ENCODE results near the gene TRMT61A. TPM values are rescaled to one million over a fixed set of nuclear protein-coding genes. Genes with fewer than 3 reads are reported as not detected.
A peak's percentile ranks its signal among the peaks of the same experiment; 100 is the strongest.

Gene TRMT61A
- total RNA-seq, 2 donors from 2014 or later: 10.0 to 17.8 TPM

DNA sequence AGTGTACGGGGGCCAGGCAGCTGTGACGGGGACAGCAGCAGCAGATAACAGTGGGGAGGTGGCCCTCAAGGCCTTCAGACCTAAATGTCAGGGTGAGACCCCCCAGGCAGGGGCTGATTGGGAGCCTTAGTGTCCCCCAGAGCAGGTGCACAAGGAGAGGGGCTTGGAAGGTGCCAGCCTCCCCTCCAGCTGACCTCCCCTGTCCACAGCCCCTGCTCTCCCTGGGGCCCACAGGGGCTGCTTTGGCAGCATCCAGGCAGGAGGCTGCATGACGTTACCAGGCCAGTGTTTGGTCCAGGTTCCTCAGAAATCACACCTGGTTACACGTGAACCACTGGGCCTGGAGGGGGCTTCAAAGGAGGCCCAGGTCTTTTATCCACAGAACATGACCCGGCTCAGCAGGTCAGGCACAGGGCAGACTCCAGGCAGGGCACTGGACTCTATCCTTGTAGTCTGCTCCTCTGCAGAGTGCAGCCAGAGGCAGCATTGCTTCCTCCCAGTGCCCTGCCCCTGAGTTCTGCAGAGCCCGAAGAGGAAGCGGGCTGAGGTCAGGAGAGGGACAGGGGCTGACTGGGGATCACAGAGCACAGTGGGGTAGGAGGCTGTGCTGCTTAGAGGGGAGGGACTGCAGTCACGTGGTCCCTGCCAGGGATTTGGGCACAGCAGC, 2.6 kb upstream of the TRMT61A start:
- Histone ChIP-seq H3K27me3 (no peaks in the 10 kb centered on the region), H3K9me3 (no peaks in the 10 kb centered on the region), H3K36me3 (no peaks in the 10 kb centered on the region), H3K9ac (ENCODE audit: low read depth in 2 of 2, low read length in 2 of 2) (peak overlapping the region in 1 of 2 donors; percentile 69), H3K4me3 (no peak overlapping the region), H3K4me1 (peaks cover 37% of the 10 kb centered on the region), H3K27ac (peak overlapping the region; percentile 74)
- intact Hi-C loops (cut with DNase I): no loop called here
- TF ChIP-seq, protein P1, sequence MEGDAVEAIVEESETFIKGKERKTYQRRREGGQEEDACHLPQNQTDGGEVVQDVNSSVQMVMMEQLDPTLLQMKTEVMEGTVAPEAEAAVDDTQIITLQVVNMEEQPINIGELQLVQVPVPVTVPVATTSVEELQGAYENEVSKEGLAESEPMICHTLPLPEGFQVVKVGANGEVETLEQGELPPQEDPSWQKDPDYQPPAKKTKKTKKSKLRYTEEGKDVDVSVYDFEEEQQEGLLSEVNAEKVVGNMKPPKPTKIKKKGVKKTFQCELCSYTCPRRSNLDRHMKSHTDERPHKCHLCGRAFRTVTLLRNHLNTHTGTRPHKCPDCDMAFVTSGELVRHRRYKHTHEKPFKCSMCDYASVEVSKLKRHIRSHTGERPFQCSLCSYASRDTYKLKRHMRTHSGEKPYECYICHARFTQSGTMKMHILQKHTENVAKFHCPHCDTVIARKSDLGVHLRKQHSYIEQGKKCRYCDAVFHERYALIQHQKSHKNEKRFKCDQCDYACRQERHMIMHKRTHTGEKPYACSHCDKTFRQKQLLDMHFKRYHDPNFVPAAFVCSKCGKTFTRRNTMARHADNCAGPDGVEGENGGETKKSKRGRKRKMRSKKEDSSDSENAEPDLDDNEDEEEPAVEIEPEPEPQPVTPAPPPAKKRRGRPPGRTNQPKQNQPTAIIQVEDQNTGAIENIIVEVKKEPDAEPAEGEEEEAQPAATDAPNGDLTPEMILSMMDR (IDR thresholded peaks at IDR 0.05): no peak
- peak; percentile 45 for DNase-seq

DNA sequence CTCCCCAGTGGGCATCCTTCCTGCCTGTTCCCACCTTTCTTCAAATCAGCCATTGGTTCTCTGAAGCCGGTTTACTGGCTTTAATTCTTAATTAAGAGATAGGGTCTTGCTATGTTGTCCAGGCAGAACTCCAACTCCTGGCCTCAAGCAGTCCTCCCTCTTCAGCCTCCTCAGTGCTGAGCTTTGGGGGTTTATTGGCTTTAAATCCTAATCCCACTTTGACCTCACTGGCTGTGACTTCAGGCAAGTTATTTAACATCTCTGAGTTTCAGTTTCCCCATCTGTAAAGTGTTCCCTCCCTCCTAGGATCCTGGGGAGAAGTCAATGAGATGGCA, 2.1 kb upstream of the TRMT61A start:
- H3K9me3 ChIP-seq: no peaks in the 10 kb centered on the region
- H3K27me3 ChIP-seq: no peaks in the 10 kb centered on the region
- TF ChIP-seq, protein P1 (IDR thresholded peaks at IDR 0.05): no peak
- no peaks in the 10 kb centered on the region for H3K36me3 ChIP-seq
- H3K4me1 ChIP-seq: peaks cover 37% of the 10 kb centered on the region
- no peak overlapping the region for H3K4me3 ChIP-seq
- no peak for DNase-seq
- H3K27ac ChIP-seq: peak overlapping the region; percentile 74
- peak overlapping the region in 1 of 2 donors; percentile 69 for H3K9ac ChIP-seq (ENCODE audit: low read depth in 2 of 2, low read length in 2 of 2)
- intact Hi-C loops (cut with DNase I): no loop called here

DNA sequence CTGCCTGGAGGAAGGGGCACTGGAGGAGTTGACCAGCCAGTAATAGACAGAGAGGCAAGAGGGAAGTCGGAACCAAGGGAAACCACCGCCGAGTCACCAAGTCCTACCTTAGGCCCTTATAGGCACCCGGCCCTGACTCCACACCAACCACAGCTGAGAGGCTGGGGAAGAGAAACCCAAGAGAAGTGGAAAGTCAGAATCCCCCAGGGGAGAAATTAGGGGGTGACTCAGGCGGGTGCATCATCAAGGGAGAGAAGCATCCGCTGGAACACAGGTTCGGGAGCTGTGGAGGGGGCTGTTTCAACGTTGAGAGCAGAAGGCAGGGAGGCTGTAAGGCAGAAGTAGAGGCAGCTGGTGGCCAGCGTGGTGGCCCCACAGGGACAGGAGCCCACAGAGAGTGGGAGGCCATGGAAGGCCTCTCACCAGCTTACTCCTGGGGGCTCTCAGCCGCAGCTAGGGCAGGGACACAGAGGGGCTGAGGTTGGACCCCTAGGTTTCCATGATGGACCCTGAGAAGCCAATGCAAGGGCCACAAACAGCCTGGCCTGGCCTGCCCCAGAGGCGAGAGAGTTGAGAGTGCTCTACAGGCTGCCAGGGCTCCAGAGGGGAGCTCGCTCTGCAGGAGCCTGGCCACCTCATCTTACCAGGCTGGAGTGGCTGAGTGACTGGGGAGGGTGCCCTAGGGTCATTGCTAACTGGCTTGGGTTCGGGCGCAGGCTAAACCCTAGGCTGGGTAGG, 1.4 kb upstream of the TRMT61A start:
- H3K27me3 ChIP-seq: no peaks in the 10 kb centered on the region
- peak overlapping the region; percentile 80 for H3K27ac ChIP-seq
- intact Hi-C loops (cut with DNase I): no loop called here
- H3K4me1 ChIP-seq: peaks cover 37% of the 10 kb centered on the region
- H3K36me3 ChIP-seq: no peaks in the 10 kb centered on the region
- DNase-seq: no peak
- TF ChIP-seq, protein P1 (IDR thresholded peaks at IDR 0.05): no peak
- H3K9ac ChIP-seq (ENCODE audit: low read depth in 2 of 2, low read length in 2 of 2): peak overlapping the region; percentile 57 to 74
- H3K4me3 ChIP-seq: peak overlapping the region; percentile 97
- H3K9me3 ChIP-seq: no peaks in the 10 kb centered on the region

DNA sequence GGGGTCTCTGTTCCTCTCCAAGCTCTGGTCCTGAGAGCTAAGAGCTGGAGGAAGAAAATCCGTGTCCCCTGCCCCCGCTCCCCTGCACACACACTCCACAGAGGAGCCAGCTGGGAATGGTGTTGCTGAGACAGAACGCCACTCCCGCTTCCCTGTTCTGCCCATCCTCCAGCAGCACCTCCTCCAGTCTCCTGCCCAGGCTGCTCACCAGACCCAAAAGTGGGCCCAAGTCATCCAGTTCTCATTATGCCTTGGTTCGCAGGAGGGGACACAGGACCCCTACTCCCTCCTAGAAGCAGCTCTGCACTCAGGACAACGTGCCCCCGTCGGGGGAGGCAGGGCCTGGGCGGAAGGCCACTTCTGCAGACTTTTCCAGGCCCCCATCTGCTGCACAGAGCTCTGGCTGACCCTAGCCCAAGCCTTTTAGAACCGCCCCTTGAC, 830 bp upstream of the TRMT61A start:
- Histone ChIP-seq H3K4me1 (peaks cover 34% of the 10 kb centered on the region), H3K4me3 (peak overlapping the region; percentile 97), H3K36me3 (no peaks in the 10 kb centered on the region), H3K9ac (ENCODE audit: low read depth in 2 of 2, low read length in 2 of 2) (peak overlapping the region; percentile 57 to 74), H3K27ac (peak overlapping the region; percentile 80), H3K9me3 (no peaks in the 10 kb centered on the region), H3K27me3 (no peaks in the 10 kb centered on the region)
- DNase-seq: peak; percentile 68
- TF ChIP-seq, protein P1 (IDR thresholded peaks at IDR 0.05): no peak
- intact Hi-C loops (cut with DNase I): no loop called here

DNA sequence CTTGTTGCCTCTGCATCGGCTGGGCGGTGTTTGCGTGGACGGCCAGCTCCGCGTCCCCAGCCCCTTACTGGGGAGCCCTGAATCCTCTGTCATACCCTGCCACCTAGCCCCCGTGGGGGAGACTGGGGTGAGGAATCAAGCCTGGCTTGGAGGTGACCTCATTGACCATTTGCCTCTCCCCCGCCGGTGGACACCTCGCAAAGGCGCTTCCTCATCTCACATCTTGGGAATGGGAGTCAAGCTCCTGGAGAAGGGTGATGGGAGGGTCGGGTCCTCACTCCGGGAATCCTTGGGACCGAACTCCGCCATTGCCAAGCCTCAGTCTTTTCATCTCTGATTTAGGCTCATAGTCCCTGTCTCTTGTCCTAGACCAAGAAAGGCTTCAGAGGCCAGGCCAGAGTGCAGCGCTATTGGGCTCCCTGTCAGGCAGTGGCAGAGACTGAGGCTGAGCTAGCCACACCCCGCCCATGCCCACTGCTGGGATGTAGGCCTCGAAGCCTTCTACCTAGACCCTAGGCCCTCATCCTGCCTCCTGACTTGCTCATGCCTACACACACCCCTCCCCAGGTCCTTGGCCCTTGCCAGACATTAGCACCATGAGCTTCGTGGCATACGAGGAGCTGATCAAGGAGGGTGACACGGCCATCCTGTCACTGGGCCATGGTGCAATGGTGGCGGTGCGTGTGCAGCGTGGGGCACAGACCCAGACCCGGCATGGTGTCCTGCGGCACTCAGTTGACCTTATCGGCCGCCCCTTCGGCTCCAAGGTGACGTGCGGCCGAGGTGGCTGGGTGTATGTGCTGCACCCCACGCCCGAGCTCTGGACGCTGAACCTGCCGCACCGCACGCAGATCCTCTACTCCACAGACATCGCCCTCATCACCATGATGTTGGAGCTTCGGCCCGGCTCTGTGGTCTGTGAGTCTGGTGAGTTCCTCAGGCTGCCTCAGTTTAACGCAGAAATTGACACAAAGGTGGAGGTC, 678 bp downstream of the TRMT61A start:
- Histone ChIP-seq H3K9me3 (no peaks in the 10 kb centered on the region), H3K9ac (ENCODE audit: low read depth in 2 of 2, low read length in 2 of 2) (peak overlapping the region; percentile 87 to 88), H3K36me3 (no peaks in the 10 kb centered on the region), H3K27ac (peak overlapping the region; percentile 80), H3K4me1 (peaks cover 32% of the 10 kb centered on the region), H3K4me3 (peak overlapping the region; percentile 97), H3K27me3 (no peaks in the 10 kb centered on the region)
- DNase-seq: no peak
- intact Hi-C loops (cut with DNase I): no loop called here
- TF ChIP-seq, protein P1 (IDR thresholded peaks at IDR 0.05): no peak

All from colonic mucosa (tissue), 4 donors.